Ovary (tissue), 1 donor: ENCODE data around the gene KIF21A.

Source experiments
- EP300 ChIP-seq: sonication (generic); formaldehyde crosslinking; IDR thresholded peaks from one replicate; pipeline ENCODE4 v1.6.1; 2017; ENCODE audit warnings: antibody characterized with exemption
- POLR2A ChIP-seq: fragments of 450-650 bp; IDR thresholded peaks from one replicate; pipeline ENCODE4 v1.6.1; 2017; ENCODE audit warnings: antibody characterized with exemption, mild to moderate bottlenecking, moderate library complexity

DNA sequence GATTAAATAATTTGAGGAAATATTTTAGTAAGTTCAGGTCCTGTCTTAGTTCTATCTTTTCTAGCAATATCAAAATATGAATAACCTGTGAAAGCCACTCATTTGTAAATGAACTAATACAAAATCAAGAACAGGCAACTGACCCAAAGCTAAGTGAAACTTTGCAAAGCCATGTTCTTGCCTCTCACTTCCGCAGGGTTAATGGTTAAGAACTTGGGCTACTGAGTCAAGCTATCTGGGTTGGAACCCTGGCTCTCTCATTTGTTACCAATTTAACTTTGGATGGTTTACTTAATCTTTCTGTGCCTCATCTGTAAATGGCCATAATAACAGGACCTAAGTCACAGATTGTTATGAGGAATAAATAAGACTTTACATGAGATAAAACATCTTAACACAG, 2.8 kb downstream of the KIF21A start:
- TF ChIP-seq EP300, result no peak
- TF ChIP-seq POLR2A, result no peak
